Measurements from ENCODE around the gene FXYD7. TPM values are rescaled to one million over a fixed set of nuclear protein-coding genes. Genes with fewer than 3 reads are reported as not detected.

FXYD7 gene
- total RNA-seq, 5 donors from 2014 or later (not counting 1 experiment from before 2014, with no cell fraction given), result 8.8 to 24.0 (median 12.6) TPM

- Mint-ChIP-seq H3K9me3 (peaks cover 4 to 15% (median 9%) of the 10 kb centered on the region in 3 donors), H3K4me1 (peaks cover 42 to 61% (median 51%) of the 10 kb centered on the region in 3 donors), H3K27me3 (no peaks in the 10 kb centered on the region), H3K27ac (peak overlapping the region; percentile 74 to 97), H3K36me3 (peaks cover 78% of the 10 kb centered on the region), H3K4me3 (peak overlapping the region in 1 of 3 donors; percentile 10)
- 86% methylated on average over 4 of the region's 5 CpGs for WGBS (ENCODE audit: insufficient coverage)
- ChIA-PET POLR2A (no interaction called here), CTCF (interaction anchor here in 1 of 2 donors (0.6 kb wide), 1 partner anchor 283 kb away, joined by 4 read pairs; no protein-coding TSS in a partner anchor)
- Histone ChIP-seq H3K4me3 (ENCODE audit: control insufficient read depth in 1 of 2, extremely low read depth in 1 of 2, low read length in 1 of 2) (no peak overlapping the region), H3K27me3 (replicated peaks in 1 of 2; ENCODE audit: control insufficient read depth in 2 of 2, extremely low read depth in 1 of 2, insufficient read depth in 2 of 2, low read length in 1 of 2) (no peaks in the 10 kb centered on the region), H3K36me3 (ENCODE audit: control insufficient read depth in 2 of 2, extremely low read depth in 1 of 2, insufficient read depth in 1 of 2, low read length in 1 of 2) (peaks cover 39 to 86% of the 10 kb centered on the region in 2 donors), H3K4me1 (ENCODE audit: control insufficient read depth in 1 of 2, extremely low read depth in 1 of 2, insufficient read depth in 2 of 2, low read length in 2 of 2) (peaks cover 13 to 25% of the 10 kb centered on the region in 2 experiments), H3K9me3 (no peaks in the 10 kb centered on the region), H3K27ac (ENCODE audit: low read length) (peak overlapping the region; percentile 61)
- DNase-seq (no peak), ATAC-seq (replicated peaks in 1 of 4) (no peak)
These were observed 22.4 kb downstream of the FXYD7 start for GRCh38 chr19:35165200-35166058.

- no CpG with 5 or more reads among the region's 7 CpGs for WGBS (ENCODE audit: insufficient coverage)
- ATAC-seq (replicated peaks in 1 of 4), result no peak
- POLR2A ChIA-PET, result interaction anchor here (0.8 to 1.1 kb wide), 2 partner anchors 12 to 25 kb away, joined by 3 to 7 read pairs; partner anchors contain the start of gene FXYD5 (in 1 of the 2)
- H3K4me1 Mint-ChIP-seq, result peaks cover 44 to 55% (median 50%) of the 10 kb centered on the region in 3 donors
- H3K36me3 ChIP-seq (ENCODE audit: control insufficient read depth in 2 of 2, extremely low read depth in 1 of 2, insufficient read depth in 1 of 2, low read length in 1 of 2), result peaks cover 39 to 77% of the 10 kb centered on the region in 2 donors
- peak overlapping the region in 1 of 2 donors; percentile 40 for H3K4me3 ChIP-seq (ENCODE audit: control insufficient read depth in 1 of 2, extremely low read depth in 1 of 2, low read length in 1 of 2)
- H3K4me3 Mint-ChIP-seq, result peak overlapping the region in 2 of 3 donors; percentile 6 to 60
- peak overlapping the region; percentile 61 for H3K27ac ChIP-seq (ENCODE audit: low read length)
- peaks cover 4 to 15% (median 9%) of the 10 kb centered on the region in 3 donors for H3K9me3 Mint-ChIP-seq
- H3K27me3 Mint-ChIP-seq, result no peaks in the 10 kb centered on the region
- no peaks in the 10 kb centered on the region for H3K27me3 ChIP-seq (replicated peaks in 1 of 2; ENCODE audit: control insufficient read depth in 2 of 2, extremely low read depth in 1 of 2, insufficient read depth in 2 of 2, low read length in 1 of 2)
- H3K4me1 ChIP-seq (ENCODE audit: control insufficient read depth in 1 of 2, extremely low read depth in 1 of 2, insufficient read depth in 2 of 2, low read length in 2 of 2), result peaks cover 13 to 25% of the 10 kb centered on the region in 2 experiments
- no peaks in the 10 kb centered on the region for H3K9me3 ChIP-seq
- CTCF ChIA-PET, result interaction anchor here (0.6 to 1.0 kb wide), 3 partner anchors 25 to 282 kb away, joined by 4 to 5 read pairs (median 4); no protein-coding TSS in a partner anchor
- H3K27ac Mint-ChIP-seq, result peak overlapping the region; percentile 93 to 97
- peaks cover 69% of the 10 kb centered on the region for H3K36me3 Mint-ChIP-seq
- no peak for DNase-seq
These were observed 23.3 kb downstream of the FXYD7 start for GRCh38 chr19:35166100-35167063.

- Mint-ChIP-seq H3K9me3 (peaks cover 0 to 15% (median 6%) of the 10 kb centered on the region in 3 donors), H3K4me1 (peaks cover 47 to 56% (median 52%) of the 10 kb centered on the region in 3 donors), H3K27me3 (no peaks in the 10 kb centered on the region), H3K4me3 (peak overlapping the region; percentile 13 to 60 (median 34)), H3K27ac (peak overlapping the region; percentile 93 to 97), H3K36me3 (peaks cover 58% of the 10 kb centered on the region)
- peaks cover 13 to 35% of the 10 kb centered on the region in 2 experiments for H3K4me1 ChIP-seq (ENCODE audit: control insufficient read depth in 1 of 2, extremely low read depth in 1 of 2, insufficient read depth in 2 of 2, low read length in 2 of 2)
- H3K36me3 ChIP-seq (ENCODE audit: control insufficient read depth in 2 of 2, extremely low read depth in 1 of 2, insufficient read depth in 1 of 2, low read length in 1 of 2), result peaks cover 39 to 66% of the 10 kb centered on the region in 2 donors
- H3K27ac ChIP-seq (ENCODE audit: low read length), result peak overlapping the region; percentile 61
- ATAC-seq (replicated peaks in 1 of 4), result peak; percentile 17 to 56 (median 43)
- no peak overlapping the region for H3K4me3 ChIP-seq (ENCODE audit: control insufficient read depth in 1 of 2, extremely low read depth in 1 of 2, low read length in 1 of 2)
- no peaks in the 10 kb centered on the region for H3K27me3 ChIP-seq (replicated peaks in 1 of 2; ENCODE audit: control insufficient read depth in 2 of 2, extremely low read depth in 1 of 2, insufficient read depth in 2 of 2, low read length in 1 of 2)
- H3K9me3 ChIP-seq, result no peaks in the 10 kb centered on the region
- CTCF ChIA-PET, result interaction anchor here in 1 of 2 donors (0.6 to 0.9 kb wide), 2 partner anchors 14 to 136 kb away, joined by 3 to 5 read pairs; partner anchors contain the start of gene FXYD5
- 65% methylated on average over 2 of the region's 5 CpGs for WGBS (ENCODE audit: insufficient coverage)
- peak in 6 of 35 experiments; percentile 15 to 29 (median 24) for DNase-seq
- POLR2A ChIA-PET, result interaction anchor here (0.6 to 1.1 kb wide), 3 partner anchors 13 to 26 kb away, joined by 3 to 7 read pairs (median 7); partner anchors contain the start of gene FXYD5 (in 1 of the 2)
These were observed 24.4 kb downstream of the FXYD7 start for GRCh38 chr19:35167251-35168119.

GRCh38 chr19:35168196-35168595 is 25.1 kb downstream of the FXYD7 start:
- H3K27me3 Mint-ChIP-seq, result no peaks in the 10 kb centered on the region
- H3K27me3 ChIP-seq (replicated peaks in 1 of 2; ENCODE audit: control insufficient read depth in 2 of 2, extremely low read depth in 1 of 2, insufficient read depth in 2 of 2, low read length in 1 of 2), result no peaks in the 10 kb centered on the region
- CTCF ChIA-PET, result no interaction called here
- no peak overlapping the region for H3K4me3 Mint-ChIP-seq
- H3K9me3 ChIP-seq, result no peaks in the 10 kb centered on the region
- WGBS (ENCODE audit: insufficient coverage), result 64% methylated on average over 2 of the region's 3 CpGs
- H3K9me3 Mint-ChIP-seq, result peaks cover 0 to 15% (median 6%) of the 10 kb centered on the region in 3 donors
- ATAC-seq (replicated peaks in 1 of 4) (no peak), DNase-seq (no peak)
- no peak overlapping the region for H3K4me3 ChIP-seq (ENCODE audit: control insufficient read depth in 1 of 2, extremely low read depth in 1 of 2, low read length in 1 of 2)
- peaks cover 51% of the 10 kb centered on the region for H3K36me3 Mint-ChIP-seq
- peak overlapping the region; percentile 61 for H3K27ac ChIP-seq (ENCODE audit: low read length)
- peaks cover 53 to 56% (median 55%) of the 10 kb centered on the region in 3 donors for H3K4me1 Mint-ChIP-seq
- H3K36me3 ChIP-seq (ENCODE audit: control insufficient read depth in 2 of 2, extremely low read depth in 1 of 2, insufficient read depth in 1 of 2, low read length in 1 of 2), result peaks cover 38 to 58% of the 10 kb centered on the region in 2 donors
- POLR2A ChIA-PET, result interaction anchor here in 1 of 2 donors (0.7 kb wide), 1 partner anchor 31 kb away, joined by 3 read pairs; no protein-coding TSS in a partner anchor
- H3K4me1 ChIP-seq (ENCODE audit: control insufficient read depth in 1 of 2, extremely low read depth in 1 of 2, insufficient read depth in 2 of 2, low read length in 2 of 2), result peaks cover 13 to 40% of the 10 kb centered on the region in 2 experiments
- H3K27ac Mint-ChIP-seq, result peak overlapping the region; percentile 93 to 97

GRCh38 chr19:35169221-35169995 is 26.4 kb downstream of the FXYD7 start:
- H3K9me3 Mint-ChIP-seq, result peaks cover 0 to 10% (median 4%) of the 10 kb centered on the region in 3 donors
- no peak for DNase-seq
- ChIA-PET CTCF (no interaction called here), POLR2A (interaction anchor here (0.7 to 0.8 kb wide), 2 partner anchors 41 to 321 kb away, joined by 3 read pairs; no protein-coding TSS in a partner anchor)
- Histone ChIP-seq H3K36me3 (ENCODE audit: control insufficient read depth in 2 of 2, extremely low read depth in 1 of 2, insufficient read depth in 1 of 2, low read length in 1 of 2) (peaks cover 27 to 46% of the 10 kb centered on the region in 2 donors), H3K9me3 (no peaks in the 10 kb centered on the region), H3K27ac (ENCODE audit: low read length) (peak overlapping the region; percentile 5), H3K4me1 (ENCODE audit: control insufficient read depth in 1 of 2, extremely low read depth in 1 of 2, insufficient read depth in 2 of 2, low read length in 2 of 2) (peaks cover 13 to 40% of the 10 kb centered on the region in 2 experiments), H3K4me3 (ENCODE audit: control insufficient read depth in 1 of 2, extremely low read depth in 1 of 2, low read length in 1 of 2) (no peak overlapping the region), H3K27me3 (replicated peaks in 1 of 2; ENCODE audit: control insufficient read depth in 2 of 2, extremely low read depth in 1 of 2, insufficient read depth in 2 of 2, low read length in 1 of 2) (no peaks in the 10 kb centered on the region)
- no peaks in the 10 kb centered on the region for H3K27me3 Mint-ChIP-seq
- H3K27ac Mint-ChIP-seq, result peak overlapping the region; percentile 82 to 97
- H3K4me1 Mint-ChIP-seq, result peaks cover 55 to 65% (median 56%) of the 10 kb centered on the region in 3 donors
- ATAC-seq (replicated peaks in 1 of 4), result no peak
- H3K4me3 Mint-ChIP-seq, result peak overlapping the region in 1 of 3 donors; percentile 32
- WGBS (ENCODE audit: insufficient coverage), result 78% methylated on average over 7 of the region's 18 CpGs
- peaks cover 39% of the 10 kb centered on the region for H3K36me3 Mint-ChIP-seq
